ENCODE measurements around the gene LRP4. TPM values are rescaled to one million over a fixed set of nuclear protein-coding genes. Genes with fewer than 3 reads are reported as not detected.
A peak's percentile ranks its signal among the peaks of the same experiment; 100 is the strongest.

LRP4 gene
- total and polyA plus RNA-seq, 11 donors: 9.1 to 29.1 (median 18.6) TPM

DNA sequence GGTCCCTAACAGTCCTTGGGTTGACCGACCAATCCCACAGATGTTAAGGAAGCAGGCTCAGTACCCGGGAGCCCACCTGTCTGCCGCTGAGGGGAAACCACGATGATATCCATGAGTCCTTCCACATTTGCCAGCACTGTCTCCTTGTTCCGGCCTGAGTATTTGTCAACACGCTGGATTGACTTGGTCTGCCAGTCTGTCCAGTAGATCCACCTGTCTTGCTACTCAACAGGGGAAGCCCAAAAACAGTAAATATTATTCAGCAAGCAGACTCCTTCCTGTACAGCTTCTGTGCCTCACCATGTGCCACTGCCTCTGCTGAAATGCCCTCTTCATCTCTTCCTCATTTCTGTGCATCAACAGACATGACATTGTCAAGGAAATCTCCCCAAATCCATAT, 49.4 kb downstream of the LRP4 start:
- 92 to 95% (median 92%) methylated on average over 6 of the region's 6 CpGs for WGBS, 4 donors
- TF ChIP-seq POLR2A (IDR thresholded peaks at IDR 0.05): no peak
- TF ChIP-seq, protein P1, sequence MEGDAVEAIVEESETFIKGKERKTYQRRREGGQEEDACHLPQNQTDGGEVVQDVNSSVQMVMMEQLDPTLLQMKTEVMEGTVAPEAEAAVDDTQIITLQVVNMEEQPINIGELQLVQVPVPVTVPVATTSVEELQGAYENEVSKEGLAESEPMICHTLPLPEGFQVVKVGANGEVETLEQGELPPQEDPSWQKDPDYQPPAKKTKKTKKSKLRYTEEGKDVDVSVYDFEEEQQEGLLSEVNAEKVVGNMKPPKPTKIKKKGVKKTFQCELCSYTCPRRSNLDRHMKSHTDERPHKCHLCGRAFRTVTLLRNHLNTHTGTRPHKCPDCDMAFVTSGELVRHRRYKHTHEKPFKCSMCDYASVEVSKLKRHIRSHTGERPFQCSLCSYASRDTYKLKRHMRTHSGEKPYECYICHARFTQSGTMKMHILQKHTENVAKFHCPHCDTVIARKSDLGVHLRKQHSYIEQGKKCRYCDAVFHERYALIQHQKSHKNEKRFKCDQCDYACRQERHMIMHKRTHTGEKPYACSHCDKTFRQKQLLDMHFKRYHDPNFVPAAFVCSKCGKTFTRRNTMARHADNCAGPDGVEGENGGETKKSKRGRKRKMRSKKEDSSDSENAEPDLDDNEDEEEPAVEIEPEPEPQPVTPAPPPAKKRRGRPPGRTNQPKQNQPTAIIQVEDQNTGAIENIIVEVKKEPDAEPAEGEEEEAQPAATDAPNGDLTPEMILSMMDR (IDR thresholded peaks at IDR 0.05): no peak

DNA sequence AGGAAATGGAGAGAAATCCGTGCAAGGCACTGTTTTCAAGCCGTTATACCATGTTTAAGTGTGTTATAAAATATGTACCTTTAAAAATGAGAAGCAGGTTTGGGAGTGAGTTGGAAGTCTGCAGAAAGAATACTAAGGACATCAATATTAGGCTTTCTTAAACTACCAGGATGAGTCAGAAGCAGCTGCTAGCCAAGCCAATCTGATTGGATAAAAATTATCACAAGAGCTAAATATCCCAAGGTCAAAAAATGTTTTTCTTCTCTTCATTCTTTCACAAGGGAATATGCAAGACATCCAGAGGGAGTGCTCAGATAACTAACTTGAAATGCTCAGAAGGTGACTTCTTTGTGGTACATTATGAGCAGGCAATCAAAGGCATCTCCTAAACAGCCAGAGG, 53.0 kb downstream of the LRP4 start:
- no peak overlapping the region for H3K4me3 ChIP-seq
- H3K36me3 ChIP-seq: peaks cover 0 to 92% (median 43%) of the 10 kb centered on the region in 9 donors
- WGBS, 4 donors: 68 to 84% (median 79%) methylated on average over 2 of the region's 2 CpGs
- ATAC-seq: no peak
- intact Hi-C loops (cut with DNase I): no loop called here
- DNase-seq: no peak
- H3K4me1 ChIP-seq: no peaks in the 10 kb centered on the region
- TF ChIP-seq, protein P1 (IDR thresholded peaks at IDR 0.05): no peak
- no peak for TF ChIP-seq POLR2A (IDR thresholded peaks at IDR 0.05)
- no peaks in the 10 kb centered on the region for H3K9me3 ChIP-seq
- no peak overlapping the region for H3K27ac ChIP-seq
- H3K27me3 ChIP-seq: no peaks in the 10 kb centered on the region

More for the DNA sequence above, 49.4 kb downstream of the LRP4 start:
- no peaks in the 10 kb centered on the region for H3K4me1 ChIP-seq
- H3K36me3 ChIP-seq: peaks cover 0 to 93% (median 47%) of the 10 kb centered on the region in 9 donors
- H3K27me3 ChIP-seq: no peaks in the 10 kb centered on the region
- no peak overlapping the region for H3K4me3 ChIP-seq
- DNase-seq (no peak), ATAC-seq (no peak)
- no peak overlapping the region for H3K27ac ChIP-seq
- no peaks in the 10 kb centered on the region for H3K9me3 ChIP-seq
- intact Hi-C loops (cut with DNase I): no loop called here

DNA sequence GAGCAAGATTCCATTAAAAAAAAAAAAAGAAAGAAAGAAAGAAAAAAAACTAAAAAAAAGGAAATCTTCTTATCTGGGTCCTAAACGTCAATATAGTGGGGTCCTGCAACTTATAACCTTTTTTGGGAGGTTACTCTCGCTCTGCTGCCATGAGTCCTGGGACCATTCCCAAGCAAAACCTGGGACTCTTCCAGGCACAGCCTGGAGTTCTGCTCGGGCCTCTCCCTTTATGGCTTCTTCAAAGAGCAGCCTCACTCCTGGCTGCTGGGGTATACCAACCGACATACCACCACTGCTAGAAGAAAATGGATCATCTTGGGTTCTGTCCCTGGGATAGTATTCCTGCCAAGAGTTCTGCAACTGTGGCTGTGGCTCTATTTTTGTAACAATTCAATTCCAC, 58.1 kb downstream of the LRP4 start:
- Histone ChIP-seq H3K27me3 (no peaks in the 10 kb centered on the region), H3K27ac (peak overlapping the region in 1 of 12 donors; percentile 7), H3K4me1 (peaks cover 0 to 40% (median 0%) of the 10 kb centered on the region in 12 donors), H3K9me3 (no peaks in the 10 kb centered on the region), H3K4me3 (no peak overlapping the region), H3K36me3 (peaks cover 0 to 62% (median 31%) of the 10 kb centered on the region in 9 donors)
- ATAC-seq (peak in 1 of 4 donors; percentile 53), DNase-seq (no peak)
- 74 to 88% (median 80%) methylated on average over 4 of the region's 4 CpGs for WGBS, 4 donors
- TF ChIP-seq, protein P1 (IDR thresholded peaks at IDR 0.05): no peak
- TF ChIP-seq POLR2A (IDR thresholded peaks at IDR 0.05): no peak
- intact Hi-C loops (cut with DNase I): no loop called here

DNA sequence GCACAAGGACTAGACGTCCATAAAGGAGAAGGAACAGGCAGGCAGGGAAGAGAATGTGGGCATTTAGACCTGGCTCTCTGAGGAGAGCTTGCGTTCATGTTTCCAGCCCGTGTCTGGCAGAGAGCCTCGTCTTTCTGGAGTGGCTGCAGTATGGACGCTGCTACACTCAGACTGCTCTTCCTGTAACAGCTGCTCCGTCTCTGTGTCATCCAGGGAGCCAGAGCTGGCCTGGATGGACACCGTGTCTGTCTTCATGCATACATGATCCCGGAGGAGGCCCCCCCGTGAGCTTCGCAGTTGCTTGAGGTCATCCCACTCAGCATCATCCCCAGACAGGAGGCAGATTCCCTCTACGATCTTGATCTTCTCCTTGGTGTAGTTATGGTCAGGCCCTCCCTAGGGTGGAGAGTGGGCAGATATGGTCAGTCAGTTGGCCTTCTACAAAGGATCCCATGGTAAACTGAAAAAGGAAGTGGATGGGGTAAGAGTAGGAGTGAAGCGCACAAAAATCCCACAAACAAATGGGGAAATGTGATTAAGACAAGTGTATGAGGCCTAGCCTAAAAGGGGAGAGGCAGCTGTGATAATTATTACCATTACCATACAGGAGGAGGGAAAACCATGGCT, 59.3 kb downstream of the LRP4 start:
- Histone ChIP-seq H3K9me3 (no peaks in the 10 kb centered on the region), H3K4me3 (no peak overlapping the region), H3K27ac (no peak overlapping the region), H3K27me3 (no peaks in the 10 kb centered on the region), H3K4me1 (peaks cover 0 to 40% (median 0%) of the 10 kb centered on the region in 12 donors), H3K36me3 (peaks cover 0 to 50% (median 24%) of the 10 kb centered on the region in 9 donors)
- ATAC-seq (peak in 2 of 4 donors; percentile 32 to 44), DNase-seq (no peak)
- WGBS, 4 donors: 82 to 88% (median 84%) methylated on average over 12 of the region's 12 CpGs
- TF ChIP-seq, protein P1 (IDR thresholded peaks at IDR 0.05): no peak
- TF ChIP-seq POLR2A (IDR thresholded peaks at IDR 0.05): no peak
- intact Hi-C loops (cut with DNase I): no loop called here
